B cell (primary cell): Measurements from ENCODE around the gene PTCD1. TPM values are rescaled to one million over a fixed set of nuclear protein-coding genes. Genes with fewer than 3 reads are reported as not detected.

Experiments used
- ATAC-seq: fragments of 200-7000 bp; cut with Tn5 transposase; one replicate; pipeline ENCODE4 v1.10.0; 2021; ENCODE audit warnings: low read depth, mild to moderate bottlenecking, moderate number of reproducible peaks, moderate library complexity
- CTCF ChIA-PET: fragments of 350-600 bp; sonication (Branson Sonifier 250); formaldehyde crosslinking; loops from one replicate; lab custom pipeline; 2021; ENCODE audit warnings: antibody characterized with exemption, inconsistent platforms; lab: Charles Lee
- POLR2A ChIA-PET: fragments of 350-600 bp; sonication (Branson Sonifier 250); formaldehyde crosslinking; loops from one replicate; lab custom pipeline; 2021; ENCODE audit warnings: antibody characterized with exemption; lab: Charles Lee
- DNase-seq: peaks from one replicate; pipeline ENCODE4 v3.0.0; 2013
- H2AFZ ChIP-seq: 2 replicates; pipeline ENCODE4 v1.6.1; 2012; ENCODE audit warnings: mild to moderate bottlenecking, low read depth, low read length; ENCODE audit not compliant: insufficient read depth, poor library complexity, severe bottlenecking
- H3K27ac ChIP-seq, 2 donors: 1 replicate in 1 of 2; 2 replicates in 1 of 2; pipeline ENCODE4 v1.5.1; 2012 to 2013; ENCODE audit warnings: low read length in 2 of 2, mild to moderate bottlenecking in 2 of 2, moderate library complexity in 1 of 2
- H3K27me3 ChIP-seq, 4 experiments: fragments of 200-600 bp in 1 of 4; sonication (generic) in 1 of 4; replicated peaks in 1 of 4; 1 replicate in 2 of 4; 2 replicates in 2 of 4; pipeline versions ENCODE4 v1.6.1 to v1.7.0; 2013 to 2016; ENCODE audit warnings: low read length in 3 of 4, mild to moderate bottlenecking in 2 of 4, mixed read lengths in 1 of 4, moderate library complexity in 1 of 4; ENCODE audit not compliant: insufficient read depth in 4 of 4, control insufficient read depth in 3 of 4; ENCODE audit errors: control extremely low read depth in 1 of 4
- H3K36me3 ChIP-seq, 2 experiments: replicated peaks in 1 of 2; 1 replicate in 1 of 2; 2 replicates in 1 of 2; pipeline versions ENCODE4 v1.6.1 to v1.7.1; 2013; ENCODE audit warnings: low read length in 1 of 2; ENCODE audit not compliant: insufficient read depth in 2 of 2, control insufficient read depth in 1 of 2; ENCODE audit errors: control extremely low read depth in 1 of 2, extremely low read depth in 1 of 2
- H3K4me1 ChIP-seq, 2 donors: fragments of 200-600 bp in 1 of 2; sonication (generic) in 1 of 2; 1 replicate in 1 of 2; 2 replicates in 1 of 2; pipeline versions ENCODE4 v1.5.1 to v1.6.1; 2013 to 2017; ENCODE audit warnings: low read length in 2 of 2; ENCODE audit not compliant: control insufficient read depth in 2 of 2, insufficient read depth in 2 of 2
- H3K4me2 ChIP-seq: replicated peaks from 2 replicates; pipeline ENCODE3; 2012; ENCODE audit warnings: mild to moderate bottlenecking, low read depth, low read length; ENCODE audit not compliant: poor library complexity, severe bottlenecking
- H3K4me3 ChIP-seq, 5 experiments: fragments of 200-600 bp in 1 of 5; sonication (generic) in 1 of 5; 1 replicate in 3 of 5; 2 replicates in 2 of 5; pipeline versions ENCODE4 v1.5.1 to v1.7.0; 2011 to 2016; ENCODE audit warnings: low read length in 4 of 5, mild to moderate bottlenecking in 4 of 5, low read depth in 2 of 5, control low read depth in 1 of 5, moderate library complexity in 1 of 5; ENCODE audit not compliant: insufficient read depth in 1 of 5; ENCODE audit errors: control extremely low read depth in 1 of 5, extremely low read depth in 1 of 5
- H3K79me2 ChIP-seq: fragments of 200-600 bp; sonication (generic); one replicate; pipeline ENCODE4 v1.6.0; 2016; ENCODE audit warnings: low read length; ENCODE audit not compliant: control insufficient read depth, insufficient read depth
- H3K9ac ChIP-seq: fragments of 200-600 bp; sonication (generic); 2 replicates; pipeline ENCODE4 v1.6.1; 2017; ENCODE audit warnings: mild to moderate bottlenecking, low read length, moderate library complexity
- H3K9me3 ChIP-seq, 3 donors: one replicate each; pipeline versions ENCODE4 v1.6.1 to v1.7.1; 2013; ENCODE audit warnings: low read length in 2 of 3; ENCODE audit not compliant: control insufficient read depth in 2 of 3, insufficient read depth in 1 of 3; ENCODE audit errors: control extremely low read depth in 1 of 3
- H4K20me1 ChIP-seq: 2 replicates; pipeline ENCODE4 v1.6.0; 2012; ENCODE audit warnings: mild to moderate bottlenecking, low read length; ENCODE audit not compliant: insufficient read depth, control insufficient read depth, poor library complexity, severe bottlenecking
- H3K27ac Mint-ChIP-seq: one replicate; pipeline ENCODE4 v1.8.0; 2021; ENCODE audit warnings: mixed read lengths
- H3K27me3 Mint-ChIP-seq: one replicate; pipeline ENCODE4 v1.8.0; 2021; ENCODE audit warnings: mixed read lengths
- H3K4me1 Mint-ChIP-seq: one replicate; pipeline ENCODE4 v1.8.0; 2021; ENCODE audit warnings: mixed read lengths
- H3K4me3 Mint-ChIP-seq: one replicate; pipeline ENCODE4 v1.8.0; 2021; ENCODE audit warnings: mixed read lengths
- H3K9me3 Mint-ChIP-seq: one replicate; pipeline ENCODE4 v1.8.0; 2022; ENCODE audit warnings: mixed read lengths; ENCODE audit not compliant: insufficient read depth
- EZH2 ChIP-seq: IDR thresholded peaks from 2 replicates; pipeline ENCODE4 v1.6.1; 2012; ENCODE audit warnings: borderline replicate concordance, low read depth, mild to moderate bottlenecking, moderate library complexity, low read length; ENCODE audit not compliant: insufficient read depth, poor library complexity, severe bottlenecking
- WGBS: methylation state at CpG from one replicate; pipeline ENCODE4 v1.1.5; 2013; ENCODE audit warnings: missing lambda C conversion rate; ENCODE audit not compliant: insufficient coverage; 5-methylcytosine and 5-hydroxymethylcytosine counted together
- intact Hi-C: fragments of 100-400 bp; cut with micrococcal nuclease; formaldehyde crosslinking; loops from one replicate; pipeline ENCODE4 v1.10.0; 2022
- polyA plus RNA-seq: library from polyadenylated mRNA; depleted of rRNA; stranded (reverse); fragments of >200 nt; gene quantifications from 2 replicates; pipeline ENCODE4 v1.2.3, GENCODE V29; 2012
- total RNA-seq, 2 donors: library from RNA; stranded (reverse); fragments of 120-200 nt in 1 of 2; gene quantifications; 1 replicate in 1 of 2; 2 replicates in 1 of 2; pipeline versions ENCODE4 v1.2.3 to v1.2.4, GENCODE V29; 2013 to 2022
- TF ChIP-seq, protein P1 (sequence below): fragments of 200-600 bp; IDR thresholded peaks from one replicate; pipeline ENCODE4 v1.8.0; 2022; ENCODE audit warnings: antibody characterized with exemption, mild to moderate bottlenecking

The PTCD1 gene
- total and polyA plus RNA-seq, 2 donors (not counting 1 experiment from before 2014, with no cell fraction given) = 9.7 to 14.8 TPM

- Histone ChIP-seq H3K36me3 (peaks cover 4 to 73% of the 10 kb centered on the region in 2 experiments), H3K27me3 (no peaks in the 10 kb centered on the region), H4K20me1 (peaks cover 96% of the 10 kb centered on the region), H3K4me2 (no peak overlapping the region), H3K79me2 (peaks cover 22% of the 10 kb centered on the region), H2AFZ (no peak overlapping the region), H3K4me3 (no peak overlapping the region), H3K9me3 (no peaks in the 10 kb centered on the region), H3K9ac (no peak overlapping the region), H3K4me1 (peaks cover 12 to 20% of the 10 kb centered on the region in 2 donors), H3K27ac (no peak overlapping the region)
- ChIA-PET CTCF (no interaction called here), POLR2A (no interaction called here)
- intact Hi-C loops = no loop called here
- Mint-ChIP-seq H3K4me1 (peaks cover 22% of the 10 kb centered on the region), H3K9me3 (no peaks in the 10 kb centered on the region), H3K27ac (peak overlapping the region; percentile 32), H3K27me3 (no peaks in the 10 kb centered on the region), H3K4me3 (no peak overlapping the region)
- WGBS = 93% methylated on average over 12 of the region's 14 CpGs
- DNase-seq = no peak
- ATAC-seq = no peak
- TF ChIP-seq, protein P1, sequence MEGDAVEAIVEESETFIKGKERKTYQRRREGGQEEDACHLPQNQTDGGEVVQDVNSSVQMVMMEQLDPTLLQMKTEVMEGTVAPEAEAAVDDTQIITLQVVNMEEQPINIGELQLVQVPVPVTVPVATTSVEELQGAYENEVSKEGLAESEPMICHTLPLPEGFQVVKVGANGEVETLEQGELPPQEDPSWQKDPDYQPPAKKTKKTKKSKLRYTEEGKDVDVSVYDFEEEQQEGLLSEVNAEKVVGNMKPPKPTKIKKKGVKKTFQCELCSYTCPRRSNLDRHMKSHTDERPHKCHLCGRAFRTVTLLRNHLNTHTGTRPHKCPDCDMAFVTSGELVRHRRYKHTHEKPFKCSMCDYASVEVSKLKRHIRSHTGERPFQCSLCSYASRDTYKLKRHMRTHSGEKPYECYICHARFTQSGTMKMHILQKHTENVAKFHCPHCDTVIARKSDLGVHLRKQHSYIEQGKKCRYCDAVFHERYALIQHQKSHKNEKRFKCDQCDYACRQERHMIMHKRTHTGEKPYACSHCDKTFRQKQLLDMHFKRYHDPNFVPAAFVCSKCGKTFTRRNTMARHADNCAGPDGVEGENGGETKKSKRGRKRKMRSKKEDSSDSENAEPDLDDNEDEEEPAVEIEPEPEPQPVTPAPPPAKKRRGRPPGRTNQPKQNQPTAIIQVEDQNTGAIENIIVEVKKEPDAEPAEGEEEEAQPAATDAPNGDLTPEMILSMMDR = no peak
- no peak for TF ChIP-seq EZH2
Measured at GRCh38 chr7:99395616-99396327, 42.8 kb downstream of the PTCD1 start.

GRCh38 chr7:99394188-99394502 lies 44.5 kb downstream of the PTCD1 start:
- H3K27ac Mint-ChIP-seq = peak overlapping the region; percentile 93
- no peak overlapping the region for H3K9ac ChIP-seq
- DNase-seq (no peak), ATAC-seq (no peak)
- peaks cover 94% of the 10 kb centered on the region for H4K20me1 ChIP-seq
- no peak for TF ChIP-seq EZH2
- TF ChIP-seq, protein P1 = no peak
- H3K79me2 ChIP-seq = peaks cover 34% of the 10 kb centered on the region
- 89% methylated on average over 4 of the region's 4 CpGs for WGBS
- no peaks in the 10 kb centered on the region for H3K9me3 Mint-ChIP-seq
- no peak overlapping the region for H2AFZ ChIP-seq
- intact Hi-C loops = no loop called here
- H3K36me3 ChIP-seq = peaks cover 0 to 74% of the 10 kb centered on the region in 2 experiments
- peaks cover 22% of the 10 kb centered on the region for H3K4me1 Mint-ChIP-seq
- no peak overlapping the region for H3K4me3 ChIP-seq
- H3K9me3 ChIP-seq = no peaks in the 10 kb centered on the region
- CTCF ChIA-PET = interaction anchor here (1.9 to 3.8 kb wide), 2 partner anchors 14 to 19 kb away, joined by 7 to 20 read pairs; partner anchors contain the start of genes ARPC1B, BUD31 and PDAP1
- peak overlapping the region; percentile 93 for H3K4me2 ChIP-seq
- H3K27me3 Mint-ChIP-seq = no peaks in the 10 kb centered on the region
- peak overlapping the region in 1 of 2 donors; percentile 21 for H3K27ac ChIP-seq
- H3K4me3 Mint-ChIP-seq = peak overlapping the region; percentile 94
- H3K27me3 ChIP-seq = no peaks in the 10 kb centered on the region
- POLR2A ChIA-PET = interaction anchor here (0.7 to 2.0 kb wide), 2 partner anchors 9 to 14 kb away, joined by 3 to 12 read pairs; partner anchors contain the start of genes BUD31 and PDAP1
- H3K4me1 ChIP-seq = peaks cover 12 to 20% of the 10 kb centered on the region in 2 donors
